ENCODE data around the gene TFDP1. TPM values are rescaled to one million over a fixed set of nuclear protein-coding genes. Genes with fewer than 3 reads are reported as not detected.

TFDP1 gene
- total RNA-seq, 4 donors from 2014 or later = 30.7 to 42.2 (median 32.1) TPM

DNA sequence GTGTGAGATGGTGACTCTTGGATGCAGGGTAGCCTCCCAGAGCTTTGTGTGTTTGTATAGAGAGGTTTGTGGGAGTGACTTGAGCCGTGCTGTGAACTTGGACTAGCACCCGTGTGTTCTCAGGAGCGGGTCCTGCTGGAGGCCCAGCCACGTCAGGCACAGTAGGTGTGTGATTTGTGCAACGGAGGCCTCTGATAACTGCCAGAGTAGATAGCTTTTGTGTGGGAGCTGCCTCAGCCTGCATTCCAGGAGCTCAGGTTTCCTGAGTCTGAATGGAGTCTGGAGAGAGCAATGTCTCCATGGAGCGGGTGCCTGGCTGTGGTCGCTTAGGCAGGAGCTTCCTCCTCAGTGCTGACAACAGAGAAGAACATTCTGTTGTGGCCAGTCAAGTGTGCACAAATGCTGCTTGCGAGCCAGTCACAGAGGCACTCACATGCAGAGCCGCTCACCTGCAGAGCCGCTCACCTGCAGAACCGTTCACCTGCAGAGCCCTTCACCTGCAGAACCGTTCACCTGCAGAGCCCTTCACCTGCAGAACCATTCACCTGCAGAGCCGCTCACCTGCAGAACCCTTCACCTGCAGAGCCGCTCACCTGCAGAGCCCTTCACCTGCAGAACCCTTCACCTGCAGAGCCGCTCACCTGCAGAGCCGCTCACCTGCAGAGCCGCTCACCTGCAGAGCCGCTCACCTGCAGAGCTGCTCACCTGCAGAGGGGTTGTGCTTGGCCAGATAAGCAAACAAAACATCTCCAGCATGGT lies 32.6 kb downstream of the TFDP1 start:
- Histone ChIP-seq H3K36me3 (peaks cover 0 to 19% (median 11%) of the 10 kb centered on the region in 4 donors), H3K27me3 (no peaks in the 10 kb centered on the region), H3K27ac (replicated peaks in 1 of 4) (no peak overlapping the region), H3K9me3 (no peaks in the 10 kb centered on the region), H3K4me3 (no peak overlapping the region), H3K4me1 (peaks cover 0 to 7% (median 0%) of the 10 kb centered on the region in 4 donors)
- no peak for DNase-seq (ENCODE audit: extremely low spot score)
- 87% methylated on average over 17 of the region's 18 CpGs for WGBS
- intact Hi-C loops (cut with DNase I) = no loop called here
- TF ChIP-seq, protein P1, sequence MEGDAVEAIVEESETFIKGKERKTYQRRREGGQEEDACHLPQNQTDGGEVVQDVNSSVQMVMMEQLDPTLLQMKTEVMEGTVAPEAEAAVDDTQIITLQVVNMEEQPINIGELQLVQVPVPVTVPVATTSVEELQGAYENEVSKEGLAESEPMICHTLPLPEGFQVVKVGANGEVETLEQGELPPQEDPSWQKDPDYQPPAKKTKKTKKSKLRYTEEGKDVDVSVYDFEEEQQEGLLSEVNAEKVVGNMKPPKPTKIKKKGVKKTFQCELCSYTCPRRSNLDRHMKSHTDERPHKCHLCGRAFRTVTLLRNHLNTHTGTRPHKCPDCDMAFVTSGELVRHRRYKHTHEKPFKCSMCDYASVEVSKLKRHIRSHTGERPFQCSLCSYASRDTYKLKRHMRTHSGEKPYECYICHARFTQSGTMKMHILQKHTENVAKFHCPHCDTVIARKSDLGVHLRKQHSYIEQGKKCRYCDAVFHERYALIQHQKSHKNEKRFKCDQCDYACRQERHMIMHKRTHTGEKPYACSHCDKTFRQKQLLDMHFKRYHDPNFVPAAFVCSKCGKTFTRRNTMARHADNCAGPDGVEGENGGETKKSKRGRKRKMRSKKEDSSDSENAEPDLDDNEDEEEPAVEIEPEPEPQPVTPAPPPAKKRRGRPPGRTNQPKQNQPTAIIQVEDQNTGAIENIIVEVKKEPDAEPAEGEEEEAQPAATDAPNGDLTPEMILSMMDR (IDR thresholded peaks at IDR 0.05) = no peak
- TF ChIP-seq POLR2AphosphoS5 (IDR thresholded peaks at IDR 0.05) (no peak), EP300 (IDR thresholded peaks at IDR 0.05) (no peak), POLR2A (IDR thresholded peaks at IDR 0.05; ENCODE audit: low read depth) (no peak)

DNA sequence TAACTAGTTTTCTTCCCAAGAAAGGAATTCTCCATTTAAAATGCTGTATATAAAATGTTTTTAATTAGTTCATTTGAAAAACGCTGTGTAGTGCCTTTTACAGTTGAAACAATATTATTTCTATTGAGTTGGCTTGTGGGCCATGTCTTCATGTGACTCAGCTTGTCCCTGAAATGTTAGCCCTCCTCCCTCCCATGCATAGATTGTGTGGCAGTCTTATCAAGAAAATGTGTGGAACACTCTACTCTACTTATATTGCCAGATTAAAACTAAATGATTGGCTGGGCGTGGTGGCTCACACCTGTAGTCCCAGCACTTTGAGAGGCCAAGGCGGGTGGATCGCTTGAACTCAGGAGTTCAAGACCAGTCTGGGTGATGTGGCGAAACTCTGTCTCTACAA lies 33.4 kb downstream of the TFDP1 start:
- Histone ChIP-seq H3K4me1 (peaks cover 0 to 7% (median 0%) of the 10 kb centered on the region in 4 donors), H3K27ac (replicated peaks in 1 of 4) (no peak overlapping the region), H3K27me3 (no peaks in the 10 kb centered on the region), H3K36me3 (peaks cover 0 to 17% (median 13%) of the 10 kb centered on the region in 4 donors), H3K9me3 (no peaks in the 10 kb centered on the region), H3K4me3 (no peak overlapping the region)
- intact Hi-C loops (cut with DNase I) = no loop called here
- DNase-seq (ENCODE audit: extremely low spot score) = no peak
- TF ChIP-seq EP300 (IDR thresholded peaks at IDR 0.05) = no peak
- TF ChIP-seq POLR2A (IDR thresholded peaks at IDR 0.05; ENCODE audit: low read depth) = no peak
- TF ChIP-seq POLR2AphosphoS5 (IDR thresholded peaks at IDR 0.05) = no peak
- TF ChIP-seq, protein P1 (IDR thresholded peaks at IDR 0.05) = no peak
- WGBS = 96% methylated on average over 5 of the region's 5 CpGs

DNA sequence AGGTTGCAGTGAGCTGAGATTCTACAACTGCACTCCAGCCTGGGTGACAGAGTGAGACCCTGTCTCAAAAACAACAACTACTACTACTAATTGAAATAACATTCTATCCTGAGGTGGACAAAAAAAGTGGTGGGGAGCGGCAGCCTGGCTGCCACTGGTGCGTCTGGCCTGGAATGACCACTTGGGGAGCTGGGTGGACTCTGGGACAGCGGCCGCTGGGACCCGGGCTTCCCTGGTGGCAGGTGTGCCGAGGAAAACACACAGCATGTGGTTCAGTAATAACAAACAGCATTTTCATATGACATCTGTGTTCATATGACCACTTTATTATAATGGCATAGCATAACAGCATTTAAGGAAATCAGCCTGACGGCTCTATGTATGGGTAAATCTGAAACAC lies 33.9 kb downstream of the TFDP1 start:
- intact Hi-C loops (cut with DNase I) = no loop called here
- WGBS = 93% methylated on average over 7 of the region's 7 CpGs

DNA sequence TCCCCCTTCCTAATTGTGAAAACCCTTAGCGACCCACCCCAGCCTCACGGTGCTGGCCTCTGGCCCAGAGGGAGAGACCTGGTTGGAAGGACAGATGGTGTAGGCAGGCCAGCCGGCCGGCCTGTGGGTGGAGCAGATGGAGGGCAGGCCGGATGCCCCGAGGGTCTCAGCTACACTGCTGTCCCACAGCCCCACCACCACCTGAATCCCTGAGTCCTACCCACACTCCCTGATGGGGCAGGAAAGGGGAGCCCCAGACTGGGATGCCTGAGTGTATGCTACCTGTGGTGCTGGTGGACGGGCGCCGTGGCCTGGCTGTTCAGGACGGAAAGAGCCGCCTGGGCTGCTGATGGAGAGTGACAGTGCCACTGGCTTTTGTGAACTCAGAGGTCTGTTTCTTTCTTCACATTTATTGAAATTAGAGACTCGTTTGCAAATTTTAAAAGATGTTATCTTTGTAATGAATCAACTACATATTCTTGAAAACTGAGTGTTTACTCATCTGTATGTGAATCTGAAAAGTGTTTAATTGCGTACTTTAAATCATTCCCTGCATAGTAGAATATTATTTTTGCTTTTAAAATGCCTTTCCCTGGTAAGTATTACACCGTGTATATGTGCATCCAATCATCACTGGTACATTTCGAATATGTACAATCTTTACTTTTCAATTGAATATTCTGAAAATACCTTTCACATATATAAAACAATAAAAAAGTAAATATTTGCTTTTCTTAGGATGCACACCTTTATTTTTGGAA lies 35.7 kb downstream of the TFDP1 start:
- no peak overlapping the region for H3K4me3 ChIP-seq
- peaks cover 0 to 7% (median 0%) of the 10 kb centered on the region in 4 donors for H3K4me1 ChIP-seq
- H3K36me3 ChIP-seq = peaks cover 0 to 23% (median 19%) of the 10 kb centered on the region in 4 donors
- no peaks in the 10 kb centered on the region for H3K9me3 ChIP-seq
- 82% methylated on average over 10 of the region's 15 CpGs for WGBS
- DNase-seq (ENCODE audit: extremely low spot score) = no peak
- no peak for TF ChIP-seq POLR2AphosphoS5 (IDR thresholded peaks at IDR 0.05)
- no peak for TF ChIP-seq POLR2A (IDR thresholded peaks at IDR 0.05; ENCODE audit: low read depth)
- no peak overlapping the region for H3K27ac ChIP-seq (replicated peaks in 1 of 4)
- H3K27me3 ChIP-seq = no peaks in the 10 kb centered on the region
- intact Hi-C loops (cut with DNase I) = loop anchor here (5.0 kb wide), 1 partner anchor 327 kb away; no protein-coding TSS in a partner anchor

More for the DNA sequence above, 33.9 kb downstream of the TFDP1 start:
- no peak overlapping the region for H3K27ac ChIP-seq (replicated peaks in 1 of 4)
- TF ChIP-seq EP300 (IDR thresholded peaks at IDR 0.05) (no peak), POLR2AphosphoS5 (IDR thresholded peaks at IDR 0.05) (no peak), POLR2A (IDR thresholded peaks at IDR 0.05; ENCODE audit: low read depth) (no peak)
- TF ChIP-seq, protein P1 (IDR thresholded peaks at IDR 0.05) = no peak
- peaks cover 0 to 20% (median 16%) of the 10 kb centered on the region in 4 donors for H3K36me3 ChIP-seq
- no peak for DNase-seq (ENCODE audit: extremely low spot score)
- H3K27me3 ChIP-seq = no peaks in the 10 kb centered on the region
- H3K4me3 ChIP-seq = no peak overlapping the region
- H3K9me3 ChIP-seq = no peaks in the 10 kb centered on the region
- H3K4me1 ChIP-seq = peaks cover 0 to 7% (median 0%) of the 10 kb centered on the region in 4 donors

DNA sequence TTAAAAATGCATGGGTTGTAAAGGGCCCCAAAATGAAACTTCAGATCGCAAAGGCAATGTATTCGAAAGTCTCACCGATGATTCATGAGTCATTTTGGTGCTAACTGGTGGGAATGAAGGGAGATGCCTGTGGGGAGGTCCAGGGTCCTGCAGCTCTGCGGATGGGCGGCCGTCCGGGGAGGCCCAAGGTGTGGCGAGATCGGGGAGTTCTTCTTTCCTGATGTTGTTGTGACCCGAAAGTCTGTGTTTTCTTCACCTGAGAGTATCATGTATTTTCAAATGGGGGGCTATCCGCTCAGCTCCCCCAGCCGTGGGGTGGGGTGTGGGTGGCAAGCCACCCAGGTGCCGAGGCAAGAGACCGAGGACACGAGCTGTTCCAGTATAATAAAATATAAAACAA lies 36.5 kb downstream of the TFDP1 start:
- TF ChIP-seq, protein P1 (IDR thresholded peaks at IDR 0.05) = no peak
- TF ChIP-seq POLR2AphosphoS5 (IDR thresholded peaks at IDR 0.05) (no peak), EP300 (IDR thresholded peaks at IDR 0.05) (no peak), POLR2A (IDR thresholded peaks at IDR 0.05; ENCODE audit: low read depth) (no peak)
- Histone ChIP-seq H3K27me3 (no peaks in the 10 kb centered on the region), H3K4me3 (no peak overlapping the region), H3K36me3 (peaks cover 0 to 23% (median 19%) of the 10 kb centered on the region in 4 donors), H3K27ac (replicated peaks in 1 of 4) (no peak overlapping the region), H3K4me1 (peaks cover 0 to 7% (median 0%) of the 10 kb centered on the region in 4 donors), H3K9me3 (no peaks in the 10 kb centered on the region)
- 93% methylated on average over 15 of the region's 15 CpGs for WGBS
- intact Hi-C loops (cut with DNase I) = loop anchor here (5.0 kb wide), 1 partner anchor 326 kb away; no protein-coding TSS in a partner anchor
- DNase-seq (ENCODE audit: extremely low spot score) = no peak
